Dendritic cell treated with granulocyte-macrophage colony-stimulating factor and Interleukin-4, amounts not matched to agents 40 ng/mL and 50 ng/mL, for 4 days (primary cell): ENCODE measurements around the gene SETBP1.

ENCODE experiments used
- H3K27ac Mint-ChIP-seq: one replicate; pipeline ENCODE4 v1.8.0; 2022; ENCODE audit warnings: mild to moderate bottlenecking, mixed read lengths
- H3K27me3 Mint-ChIP-seq: one replicate; pipeline ENCODE4 v1.8.0; 2022; ENCODE audit warnings: mild to moderate bottlenecking, mixed read lengths
- H3K36me3 Mint-ChIP-seq: one replicate; pipeline ENCODE4 v1.8.0; 2022; ENCODE audit warnings: low read depth, mixed read lengths
- H3K4me1 Mint-ChIP-seq: one replicate; pipeline ENCODE4 v1.8.0; 2022; ENCODE audit warnings: low read depth, mixed read lengths
- H3K4me3 Mint-ChIP-seq: one replicate; pipeline ENCODE4 v1.8.0; 2022; ENCODE audit warnings: mild to moderate bottlenecking, moderate library complexity, mixed read lengths
- H3K9me3 Mint-ChIP-seq: one replicate; pipeline ENCODE4 v1.8.0; 2022; ENCODE audit warnings: mixed read lengths
- intact Hi-C: fragments of 100-400 bp; cut with micrococcal nuclease; formaldehyde crosslinking; loops from one replicate; pipeline ENCODE4 v1.15.0; 2022

The SETBP1 gene

GRCh38 chr18:44998360-44998759 is 317.7 kb downstream of the SETBP1 start:
- Mint-ChIP-seq H3K27ac (no peak overlapping the region), H3K4me3 (no peak overlapping the region), H3K4me1 (peaks cover 10% of the 10 kb centered on the region), H3K9me3 (no peaks in the 10 kb centered on the region), H3K36me3 (no peaks in the 10 kb centered on the region), H3K27me3 (no peaks in the 10 kb centered on the region)
- intact Hi-C loops, result no loop called here

GRCh38 chr18:45004546-45005080 is 323.9 kb downstream of the SETBP1 start:
- Mint-ChIP-seq H3K27ac (no peak overlapping the region), H3K4me1 (no peaks in the 10 kb centered on the region), H3K9me3 (no peaks in the 10 kb centered on the region), H3K27me3 (no peaks in the 10 kb centered on the region), H3K36me3 (no peaks in the 10 kb centered on the region), H3K4me3 (no peak overlapping the region)
- intact Hi-C loops, result no loop called here

GRCh38 chr18:45006934-45007333 is 326.2 kb downstream of the SETBP1 start:
- no peaks in the 10 kb centered on the region for H3K36me3 Mint-ChIP-seq
- intact Hi-C loops, result no loop called here
- no peaks in the 10 kb centered on the region for H3K27me3 Mint-ChIP-seq
- no peak overlapping the region for H3K27ac Mint-ChIP-seq
- H3K4me3 Mint-ChIP-seq, result no peak overlapping the region
- H3K4me1 Mint-ChIP-seq, result no peaks in the 10 kb centered on the region
- H3K9me3 Mint-ChIP-seq, result no peaks in the 10 kb centered on the region

GRCh38 chr18:45007531-45007930 is 326.8 kb downstream of the SETBP1 start:
- Mint-ChIP-seq H3K4me1 (no peaks in the 10 kb centered on the region), H3K36me3 (no peaks in the 10 kb centered on the region), H3K27ac (no peak overlapping the region), H3K9me3 (no peaks in the 10 kb centered on the region), H3K27me3 (no peaks in the 10 kb centered on the region), H3K4me3 (no peak overlapping the region)
- intact Hi-C loops, result no loop called here

GRCh38 chr18:45008694-45009413 is 328.2 kb downstream of the SETBP1 start:
- Mint-ChIP-seq H3K27me3 (no peaks in the 10 kb centered on the region), H3K36me3 (no peaks in the 10 kb centered on the region)

DNA sequence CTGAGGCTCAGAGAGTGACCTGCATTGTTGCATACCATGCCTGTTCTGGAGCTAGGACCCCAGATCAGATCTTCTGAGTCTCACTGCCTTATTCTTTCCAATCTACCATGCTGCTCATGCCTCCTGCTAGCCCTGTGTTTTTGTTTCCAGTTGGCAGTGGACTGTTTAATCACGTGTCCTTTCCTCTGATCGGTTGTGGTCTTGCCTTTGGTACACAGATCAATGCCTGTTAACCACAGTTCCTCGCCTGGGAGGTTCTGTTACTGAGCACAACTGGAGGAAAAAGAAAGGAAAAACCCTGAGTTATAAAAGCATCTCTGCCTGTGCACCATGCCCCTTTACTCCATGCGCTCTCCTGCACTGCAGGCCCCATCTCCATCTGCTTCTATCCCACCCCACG is 329.1 kb downstream of the SETBP1 start:
- H3K36me3 Mint-ChIP-seq, result no peaks in the 10 kb centered on the region
- no peaks in the 10 kb centered on the region for H3K4me1 Mint-ChIP-seq
- H3K4me3 Mint-ChIP-seq, result no peak overlapping the region
- no peaks in the 10 kb centered on the region for H3K9me3 Mint-ChIP-seq
- H3K27me3 Mint-ChIP-seq, result no peaks in the 10 kb centered on the region
- H3K27ac Mint-ChIP-seq, result no peak overlapping the region
- intact Hi-C loops, result no loop called here

More at GRCh38 chr18:45008694-45009413, 328.2 kb downstream of the SETBP1 start:
- no peaks in the 10 kb centered on the region for H3K9me3 Mint-ChIP-seq
- intact Hi-C loops, result no loop called here
- H3K27ac Mint-ChIP-seq, result no peak overlapping the region
- H3K4me3 Mint-ChIP-seq, result no peak overlapping the region
- no peaks in the 10 kb centered on the region for H3K4me1 Mint-ChIP-seq

DNA sequence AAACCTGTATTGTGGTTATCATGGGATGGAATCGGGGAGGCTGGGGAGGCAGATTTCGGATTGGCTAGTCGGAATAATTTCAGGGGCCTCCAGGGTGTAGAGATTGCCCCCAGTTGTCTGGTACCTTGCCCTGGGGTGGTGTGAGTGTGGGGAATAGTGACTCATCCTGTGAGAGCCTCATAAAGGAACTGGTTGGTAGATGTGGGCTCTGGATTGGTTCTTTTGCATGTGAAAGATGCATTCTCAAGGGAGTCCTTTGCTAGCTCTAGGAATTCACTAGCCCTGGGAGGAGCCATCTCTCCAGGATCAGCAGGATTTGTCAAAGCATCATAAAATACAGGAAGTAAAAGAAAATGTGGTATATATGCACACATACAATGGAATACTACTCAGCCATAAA is 331.6 kb downstream of the SETBP1 start:
- Mint-ChIP-seq H3K4me1 (no peaks in the 10 kb centered on the region), H3K36me3 (no peaks in the 10 kb centered on the region), H3K27me3 (no peaks in the 10 kb centered on the region), H3K27ac (no peak overlapping the region), H3K9me3 (no peaks in the 10 kb centered on the region), H3K4me3 (no peak overlapping the region)
- intact Hi-C loops, result no loop called here

- Mint-ChIP-seq H3K9me3 (no peaks in the 10 kb centered on the region), H3K36me3 (no peaks in the 10 kb centered on the region), H3K4me1 (no peaks in the 10 kb centered on the region), H3K4me3 (no peak overlapping the region), H3K27ac (no peak overlapping the region), H3K27me3 (no peaks in the 10 kb centered on the region)
- intact Hi-C loops, result no loop called here
Observed at GRCh38 chr18:45014047-45014501, 333.4 kb downstream of the SETBP1 start.

DNA sequence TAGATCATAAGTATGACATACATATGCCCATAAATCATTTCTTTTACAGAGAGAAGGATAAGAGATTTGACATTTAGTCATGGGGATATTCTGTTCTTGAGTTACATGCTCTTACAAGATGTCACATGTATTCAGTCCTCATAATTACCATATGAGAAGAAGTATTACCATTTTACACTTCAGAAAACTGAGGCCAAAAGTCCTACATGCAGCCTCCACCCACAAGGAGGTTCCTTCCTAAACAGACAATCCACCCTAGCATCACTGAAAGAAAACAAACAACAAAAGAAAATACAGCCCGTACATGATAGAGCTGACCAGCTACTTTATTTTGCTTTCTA is 335.1 kb downstream of the SETBP1 start:
- H3K9me3 Mint-ChIP-seq, result no peaks in the 10 kb centered on the region
- no peak overlapping the region for H3K4me3 Mint-ChIP-seq
- intact Hi-C loops, result no loop called here
- no peaks in the 10 kb centered on the region for H3K4me1 Mint-ChIP-seq
- H3K27ac Mint-ChIP-seq, result no peak overlapping the region
- H3K27me3 Mint-ChIP-seq, result no peaks in the 10 kb centered on the region
- no peaks in the 10 kb centered on the region for H3K36me3 Mint-ChIP-seq

- no peaks in the 10 kb centered on the region for H3K27me3 Mint-ChIP-seq
- H3K27ac Mint-ChIP-seq, result no peak overlapping the region
- H3K36me3 Mint-ChIP-seq, result no peaks in the 10 kb centered on the region
- H3K4me1 Mint-ChIP-seq, result peaks cover 4% of the 10 kb centered on the region
- H3K9me3 Mint-ChIP-seq, result no peaks in the 10 kb centered on the region
- no peak overlapping the region for H3K4me3 Mint-ChIP-seq
- intact Hi-C loops, result no loop called here
Observed at GRCh38 chr18:45019469-45019868, 338.8 kb downstream of the SETBP1 start.

DNA sequence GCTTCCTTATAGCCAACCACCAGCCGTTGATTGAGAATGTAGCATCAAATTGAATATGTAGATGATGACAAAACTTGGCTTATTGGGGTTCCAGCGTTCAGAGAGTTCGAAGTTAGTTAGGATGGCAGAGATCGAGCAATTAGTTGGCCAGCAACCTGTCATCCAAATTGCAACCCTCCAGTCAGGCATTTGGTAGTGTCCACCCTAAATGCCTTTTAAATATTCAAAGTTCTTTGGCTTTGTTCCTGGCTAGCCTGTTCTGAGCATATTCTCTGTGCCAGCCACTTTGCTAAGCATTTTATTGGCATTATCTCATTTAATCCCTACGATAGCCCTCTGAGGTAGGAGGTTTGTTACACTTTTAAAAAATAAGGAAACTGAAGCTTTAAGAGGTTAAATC is 342.8 kb downstream of the SETBP1 start:
- no peak overlapping the region for H3K4me3 Mint-ChIP-seq
- H3K27me3 Mint-ChIP-seq, result no peaks in the 10 kb centered on the region
- intact Hi-C loops, result no loop called here
- no peaks in the 10 kb centered on the region for H3K36me3 Mint-ChIP-seq
- H3K4me1 Mint-ChIP-seq, result peaks cover 5% of the 10 kb centered on the region
- H3K27ac Mint-ChIP-seq, result no peak overlapping the region
- no peaks in the 10 kb centered on the region for H3K9me3 Mint-ChIP-seq

GRCh38 chr18:45024357-45025088 is 343.8 kb downstream of the SETBP1 start:
- Mint-ChIP-seq H3K36me3 (no peaks in the 10 kb centered on the region), H3K27ac (no peak overlapping the region), H3K4me1 (peaks cover 5% of the 10 kb centered on the region), H3K4me3 (no peak overlapping the region), H3K9me3 (no peaks in the 10 kb centered on the region), H3K27me3 (no peaks in the 10 kb centered on the region)
- intact Hi-C loops, result no loop called here

DNA sequence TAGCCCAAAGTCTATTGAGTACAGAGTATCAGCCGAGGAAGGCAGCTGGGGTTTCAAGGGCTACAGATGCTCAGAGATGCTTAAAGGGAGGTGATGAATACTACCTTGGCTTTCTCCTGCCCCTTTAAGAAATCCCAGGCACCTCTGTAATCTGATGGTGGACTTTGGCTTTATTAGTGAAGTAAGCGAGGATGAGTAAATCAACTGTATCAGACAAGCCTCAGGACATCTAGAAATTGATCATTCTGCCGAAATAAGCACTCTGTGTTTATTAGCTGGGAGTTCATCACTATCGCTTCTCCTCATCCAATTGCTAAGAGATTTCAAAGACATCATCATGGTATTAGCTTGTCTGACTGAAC is 344.4 kb downstream of the SETBP1 start:
- Mint-ChIP-seq H3K27me3 (no peaks in the 10 kb centered on the region), H3K4me1 (peaks cover 5% of the 10 kb centered on the region)
- intact Hi-C loops, result no loop called here

GRCh38 chr18:45026162-45026561 is 345.5 kb downstream of the SETBP1 start:
- H3K4me3 Mint-ChIP-seq, result no peak overlapping the region
- no peaks in the 10 kb centered on the region for H3K27me3 Mint-ChIP-seq
- H3K36me3 Mint-ChIP-seq, result no peaks in the 10 kb centered on the region
- intact Hi-C loops, result no loop called here
- H3K27ac Mint-ChIP-seq, result no peak overlapping the region
- H3K4me1 Mint-ChIP-seq, result peaks cover 5% of the 10 kb centered on the region
- no peaks in the 10 kb centered on the region for H3K9me3 Mint-ChIP-seq

More for the DNA sequence above, 344.4 kb downstream of the SETBP1 start:
- H3K27ac Mint-ChIP-seq, result no peak overlapping the region
- H3K9me3 Mint-ChIP-seq, result no peaks in the 10 kb centered on the region
- no peak overlapping the region for H3K4me3 Mint-ChIP-seq
- no peaks in the 10 kb centered on the region for H3K36me3 Mint-ChIP-seq
